K562 (cell line): ENCODE results near the gene RELL1. TPM values are rescaled to one million over a fixed set of nuclear protein-coding genes. Genes with fewer than 3 reads are reported as not detected.

Experiments
- ATAC-seq: fragments of 200-7000 bp; cut with Tn5 transposase; 3 replicates; pipeline ENCODE4 v1.9.1; 2020; ENCODE audit warnings: moderate library complexity
- BruUV-seq: library from RNA; stranded (reverse); fragments of 400-500 nt; replicated peaks from 2 replicates; lab custom pipeline; 2021; lab: Mats Ljungman, UMichigan
- CTCF ChIA-PET: fragments of 300-600 bp; formaldehyde crosslinking; extraction: SDS; loops from one replicate; lab custom pipeline; 2021; ENCODE audit warnings: low intra/inter-chr PET ratio; lab: Yijun Ruan, JAX
- POLR2A ChIA-PET: fragments of 300-600, 350-650 bp; sonication (Branson Sonifier 250); formaldehyde crosslinking; extraction: SDS; loops from one replicate; lab custom pipeline; 2021; ENCODE audit warnings: antibody characterized with exemption, inconsistent platforms; lab: Yijun Ruan, JAX
- DNase-seq, 4 experiments: peaks; one replicate each; pipeline versions ENCODE4 v3.0.0 to v3.0.0-alpha.2; 2011 to 2018; ENCODE audit warnings: low spot score in 3 of 4, mixed read lengths in 3 of 4; ENCODE audit errors: extremely low read depth in 1 of 4
- FAIRE-seq: peaks from 2 replicates; lab custom pipeline; 2011; peaks lifted over from hg19 to GRCh38; lab: Jason Lieb, UNC
- H2AFZ ChIP-seq: 2 replicates; pipeline ENCODE4 v1.6.0; 2011; ENCODE audit warnings: low read depth, low read length, control low read depth, inconsistent platforms
- H3K27ac ChIP-seq: fragments of 200-600 bp; 3 replicates; pipeline ENCODE4 v1.8.0; 2011; ENCODE audit warnings: low read depth, mild to moderate bottlenecking, control low read depth, inconsistent platforms, low read length, moderate library complexity, mixed read lengths; ENCODE audit errors: extremely low read depth
- H3K27me3 ChIP-seq, 2 experiments: fragments of 300-600 bp in 1 of 2; 2 replicates in 1 of 2; 3 replicates in 1 of 2; pipeline versions ENCODE4 v1.6.0 to v1.8.0; 2011; ENCODE audit warnings: inconsistent platforms in 2 of 2, low read length in 2 of 2, mild to moderate bottlenecking in 1 of 2, mixed read lengths in 1 of 2, moderate library complexity in 1 of 2; ENCODE audit not compliant: control insufficient read depth in 2 of 2, insufficient read depth in 2 of 2
- H3K36me3 ChIP-seq: fragments of 300-600 bp; 3 replicates; pipeline ENCODE4 v1.8.0; 2011; ENCODE audit warnings: mild to moderate bottlenecking, low read length, inconsistent platforms; ENCODE audit not compliant: control insufficient read depth, insufficient read depth
- H3K4me1 ChIP-seq, 2 experiments: fragments of 200-600 bp in 1 of 2; replicated peaks in 1 of 2; 2 replicates in 1 of 2; 3 replicates in 1 of 2; pipeline versions ENCODE4 v1.5.1 to v1.8.0; 2011; ENCODE audit warnings: inconsistent platforms in 2 of 2, low read length in 2 of 2, mild to moderate bottlenecking in 1 of 2, mixed read lengths in 1 of 2, moderate library complexity in 1 of 2; ENCODE audit not compliant: control insufficient read depth in 2 of 2, insufficient read depth in 2 of 2
- H3K4me2 ChIP-seq: 2 replicates; pipeline ENCODE4 v1.6.1; 2011; ENCODE audit warnings: low read length, control low read depth, inconsistent platforms, mixed read lengths; ENCODE audit not compliant: insufficient read depth
- H3K4me3 ChIP-seq: fragments of 200-600 bp; sonication (generic), shearing (Covaris generic); 2 replicates; pipeline ENCODE4 v1.5.1; 2016; ENCODE audit warnings: control low read depth, inconsistent platforms
- H3K79me2 ChIP-seq: fragments of 200-600 bp; 3 replicates; pipeline ENCODE4 v1.8.0; 2011; ENCODE audit warnings: low read length, inconsistent platforms; ENCODE audit not compliant: control insufficient read depth, insufficient read depth
- H3K9ac ChIP-seq, 2 experiments: 2 replicates each; pipeline versions ENCODE4 v1.6.0 to v1.6.1; 2011; ENCODE audit warnings: low read depth in 2 of 2, low read length in 2 of 2, control low read depth in 1 of 2, inconsistent platforms in 1 of 2, mild to moderate bottlenecking in 1 of 2, mixed read lengths in 1 of 2; ENCODE audit not compliant: insufficient read depth in 1 of 2
- H3K9me1 ChIP-seq: one replicate; pipeline ENCODE4 v1.6.0; 2011; ENCODE audit warnings: inconsistent platforms, mild to moderate bottlenecking, low read length, moderate library complexity; ENCODE audit not compliant: control insufficient read depth, insufficient read depth
- H3K9me3 ChIP-seq: replicated peaks from 2 replicates; pipeline ENCODE4 v1.5.1; 2011; ENCODE audit warnings: low read depth, low read length, inconsistent platforms; ENCODE audit not compliant: control insufficient read depth, insufficient read depth
- H4K20me1 ChIP-seq: replicated peaks from 2 replicates; pipeline ENCODE4 v1.6.1; 2011; ENCODE audit warnings: low read length, inconsistent platforms, mixed read lengths; ENCODE audit not compliant: control insufficient read depth, insufficient read depth
- CHCHD3 ChIP-seq: fragments of 250-450 bp; sonication (Bioruptor Pico); IDR thresholded peaks from 2 replicates; pipeline ENCODE4 v2.1.2; 2022; ENCODE audit warnings: mild to moderate bottlenecking
- DPF2 ChIP-seq: fragments of 450-650 bp; IDR thresholded peaks from 2 replicates; pipeline ENCODE4 v1.6.1; 2016
- E2F8 ChIP-seq: fragments of 450-650 bp; IDR thresholded peaks from 2 replicates; pipeline ENCODE4 v1.7.1; 2018; ENCODE audit warnings: mild to moderate bottlenecking, low read depth; ENCODE audit not compliant: partially characterized antibody
- EP300 ChIP-seq: IDR thresholded peaks from 2 replicates; pipeline ENCODE4 v1.6.1; 2012; ENCODE audit warnings: low read length, improper control_type of control experiment
- FOXP1 ChIP-seq: sonication (generic); formaldehyde crosslinking; IDR thresholded peaks from 2 replicates; pipeline ENCODE4 v1.8.0; 2022; ENCODE audit warnings: mild to moderate bottlenecking, missing genetic modification reagents
- IRF1 ChIP-seq: sonication (generic); formaldehyde crosslinking; IDR thresholded peaks from 2 replicates; pipeline ENCODE4 v1.8.0; 2022; ENCODE audit warnings: missing genetic modification reagents, mild to moderate bottlenecking, borderline replicate concordance
- KAT8 ChIP-seq: fragments of 450-650 bp; IDR thresholded peaks from 2 replicates; pipeline ENCODE4 v1.6.1; 2016; ENCODE audit warnings: low read depth, mild to moderate bottlenecking
- MEIS2 ChIP-seq: fragments of 450-650 bp; IDR thresholded peaks from 2 replicates; pipeline ENCODE4 v1.6.1; 2014; ENCODE audit warnings: mild to moderate bottlenecking; ENCODE audit not compliant: partially characterized antibody
- PBX2 ChIP-seq, 2 experiments: IDR thresholded peaks in 1 of 2; conservative IDR thresholded peaks in 1 of 2; 2 replicates each; pipeline ENCODE4 v1.6.1; 2016; ENCODE audit warnings: low read depth in 2 of 2, mild to moderate bottlenecking in 1 of 2, missing compliant biosample characterization in 1 of 2, missing genetic modification characterization in 1 of 2, moderate library complexity in 1 of 2
- ZFP1 ChIP-seq: fragments of 450-650 bp; formaldehyde crosslinking; IDR thresholded peaks from 2 replicates; pipeline ENCODE4 v1.4.0; 2020; ENCODE audit warnings: mild to moderate bottlenecking, mixed read lengths
- ZNF311 ChIP-seq: fragments of 250-450 bp; sonication (Bioruptor Pico); IDR thresholded peaks from 2 replicates; pipeline ENCODE4 v1.4.0; 2020; ENCODE audit warnings: mild to moderate bottlenecking, moderate library complexity
- ZNF830 ChIP-seq: fragments of 250-450 bp; sonication (Bioruptor Pico); IDR thresholded peaks from 2 replicates; pipeline ENCODE4 v1.5.0; 2021; ENCODE audit warnings: mild to moderate bottlenecking
- WGBS: fragments of 100-300 bp; shearing (Covaris generic); methylation state at CpG from one replicate; pipeline ENCODE4 v1.1.6; 2016; ENCODE audit warnings: low coverage, mixed read lengths; ENCODE audit not compliant: insufficient coverage; ENCODE audit errors: missing lambda C conversion rate; 5-methylcytosine and 5-hydroxymethylcytosine counted together
- in situ Hi-C: fragments of 300-500 bp; cut with MboI; formaldehyde crosslinking; loops from 4 replicates; pipeline ENCODE4 v1.15.0; 2018; ENCODE audit warnings: inconsistent platforms, mixed read lengths
- intact Hi-C: fragments of 100-400 bp; cut with micrococcal nuclease; formaldehyde crosslinking; loops from 2 replicates; pipeline ENCODE4 v1.14.2; 2022
- polyA plus RNA-seq, 8 experiments: library from polyadenylated mRNA; depleted of rRNA in 4 of 8; stranded (reverse) in 5 of 8; unstranded in 3 of 8; fragments of >200 nt; fragmentation: Nextera tagmentation in 2 of 8; fragmentation: Illumina TruSeq in 1 of 8; extraction: Ambion mirVana in 2 of 8; extraction: Trizol in 1 of 8; gene quantifications; 2 replicates each; pipeline versions ENCODE4 v1.2.1 to v1.2.3, GENCODE V29; 2011 to 2014; ENCODE audit warnings: inconsistent platforms in 1 of 8, missing spikeins in 1 of 8
- total RNA-seq, 7 experiments: library from RNA; depleted of rRNA in 6 of 7; stranded (reverse); fragments of >200 nt in 6 of 7; fragmentation: Illumina TruSeq in 2 of 7; extraction: Trizol in 2 of 7; gene quantifications; 2 replicates each; pipeline versions ENCODE4 v1.2.1 to v1.2.3, GENCODE V29; 2011 to 2021; ENCODE audit warnings: low replicate concordance in 1 of 7

RELL1 gene
- total and polyA plus RNA-seq, 9 of the 15 experiments (the other 6 are each of a cell fraction or from before 2014, with no cell fraction given): 0.06 to 3.5 (median 1.7) TPM; not detected in 1

- no peaks in the 10 kb centered on the region for H3K9me1 ChIP-seq
- H3K4me1 ChIP-seq: no peaks in the 10 kb centered on the region; a peak in 1 of 5 replicates
- H3K4me2 ChIP-seq: no peak overlapping the region
- no peak overlapping the region for H2AFZ ChIP-seq
- BruUV-seq: no TSS peak
- POLR2A ChIA-PET: no interaction called here
- CTCF ChIA-PET: no interaction called here
- no peaks in the 10 kb centered on the region for H3K79me2 ChIP-seq
- H3K36me3 ChIP-seq: no peaks in the 10 kb centered on the region
- H4K20me1 ChIP-seq: no peaks in the 10 kb centered on the region
- peaks cover 0 to 4% of the 10 kb centered on the region in 2 experiments; a peak in 1 of 5 replicates for H3K27me3 ChIP-seq
- H3K4me3 ChIP-seq: no peak overlapping the region
- no peak for DNase-seq
- WGBS: 67% methylated on average over 1 of the region's 1 CpG
- in situ Hi-C loops (no loop called here), intact Hi-C loops (no loop called here)
- TF ChIP-seq EP300 (no peak), ZFP1 (CRISPR knock-in tag) (no peak), ZNF830 (CRISPR knock-in tag) (no peak), FOXP1 (CRISPR knock-in tag) (no peak), E2F8 (no peak), MEIS2 (peak; percentile 2), PBX2 (CRISPR knock-in tag; IDR thresholded peaks at IDR 0.05; ENCODE audit: low read depth) (no peak), PBX2 (tag; conservative IDR thresholded peaks at IDR 0.05; ENCODE audit: low read depth) (0 out of 2 replicates have a peak, but pooled peaks have one; percentile 16), KAT8 (no peak), CHCHD3 (CRISPR knock-in tag) (no peak), ZNF311 (CRISPR knock-in tag) (no peak), DPF2 (no peak), IRF1 (CRISPR knock-in tag) (no peak)
- no peak overlapping the region for H3K27ac ChIP-seq
- no peak for ATAC-seq
- no peaks in the 10 kb centered on the region for H3K9me3 ChIP-seq
- H3K9ac ChIP-seq: no peak overlapping the region
- FAIRE-seq: no peak
Measured at GRCh38 chr4:37670249-37670648, 15.9 kb downstream of the RELL1 start.
